HG03378 (cell line): ENCODE data around the gene GCN1.
"Not testable (repeated sequence)": the region's sequence is repeated elsewhere in the genome, so short reads cannot be mapped to it uniquely, and the experiment has no call there.

Experiments used
- ATAC-seq: cut with Tn5 transposase; IDR thresholded peaks from one replicate; pipeline ENCODE4 v1.9.1; 2021; ENCODE audit warnings: mild to moderate bottlenecking, moderate library complexity; ENCODE audit not compliant: unreplicated experiment

Gene GCN1, protein sequence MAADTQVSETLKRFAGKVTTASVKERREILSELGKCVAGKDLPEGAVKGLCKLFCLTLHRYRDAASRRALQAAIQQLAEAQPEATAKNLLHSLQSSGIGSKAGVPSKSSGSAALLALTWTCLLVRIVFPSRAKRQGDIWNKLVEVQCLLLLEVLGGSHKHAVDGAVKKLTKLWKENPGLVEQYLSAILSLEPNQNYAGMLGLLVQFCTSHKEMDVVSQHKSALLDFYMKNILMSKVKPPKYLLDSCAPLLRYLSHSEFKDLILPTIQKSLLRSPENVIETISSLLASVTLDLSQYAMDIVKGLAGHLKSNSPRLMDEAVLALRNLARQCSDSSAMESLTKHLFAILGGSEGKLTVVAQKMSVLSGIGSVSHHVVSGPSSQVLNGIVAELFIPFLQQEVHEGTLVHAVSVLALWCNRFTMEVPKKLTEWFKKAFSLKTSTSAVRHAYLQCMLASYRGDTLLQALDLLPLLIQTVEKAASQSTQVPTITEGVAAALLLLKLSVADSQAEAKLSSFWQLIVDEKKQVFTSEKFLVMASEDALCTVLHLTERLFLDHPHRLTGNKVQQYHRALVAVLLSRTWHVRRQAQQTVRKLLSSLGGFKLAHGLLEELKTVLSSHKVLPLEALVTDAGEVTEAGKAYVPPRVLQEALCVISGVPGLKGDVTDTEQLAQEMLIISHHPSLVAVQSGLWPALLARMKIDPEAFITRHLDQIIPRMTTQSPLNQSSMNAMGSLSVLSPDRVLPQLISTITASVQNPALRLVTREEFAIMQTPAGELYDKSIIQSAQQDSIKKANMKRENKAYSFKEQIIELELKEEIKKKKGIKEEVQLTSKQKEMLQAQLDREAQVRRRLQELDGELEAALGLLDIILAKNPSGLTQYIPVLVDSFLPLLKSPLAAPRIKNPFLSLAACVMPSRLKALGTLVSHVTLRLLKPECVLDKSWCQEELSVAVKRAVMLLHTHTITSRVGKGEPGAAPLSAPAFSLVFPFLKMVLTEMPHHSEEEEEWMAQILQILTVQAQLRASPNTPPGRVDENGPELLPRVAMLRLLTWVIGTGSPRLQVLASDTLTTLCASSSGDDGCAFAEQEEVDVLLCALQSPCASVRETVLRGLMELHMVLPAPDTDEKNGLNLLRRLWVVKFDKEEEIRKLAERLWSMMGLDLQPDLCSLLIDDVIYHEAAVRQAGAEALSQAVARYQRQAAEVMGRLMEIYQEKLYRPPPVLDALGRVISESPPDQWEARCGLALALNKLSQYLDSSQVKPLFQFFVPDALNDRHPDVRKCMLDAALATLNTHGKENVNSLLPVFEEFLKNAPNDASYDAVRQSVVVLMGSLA (N-terminal part only)

DNA sequence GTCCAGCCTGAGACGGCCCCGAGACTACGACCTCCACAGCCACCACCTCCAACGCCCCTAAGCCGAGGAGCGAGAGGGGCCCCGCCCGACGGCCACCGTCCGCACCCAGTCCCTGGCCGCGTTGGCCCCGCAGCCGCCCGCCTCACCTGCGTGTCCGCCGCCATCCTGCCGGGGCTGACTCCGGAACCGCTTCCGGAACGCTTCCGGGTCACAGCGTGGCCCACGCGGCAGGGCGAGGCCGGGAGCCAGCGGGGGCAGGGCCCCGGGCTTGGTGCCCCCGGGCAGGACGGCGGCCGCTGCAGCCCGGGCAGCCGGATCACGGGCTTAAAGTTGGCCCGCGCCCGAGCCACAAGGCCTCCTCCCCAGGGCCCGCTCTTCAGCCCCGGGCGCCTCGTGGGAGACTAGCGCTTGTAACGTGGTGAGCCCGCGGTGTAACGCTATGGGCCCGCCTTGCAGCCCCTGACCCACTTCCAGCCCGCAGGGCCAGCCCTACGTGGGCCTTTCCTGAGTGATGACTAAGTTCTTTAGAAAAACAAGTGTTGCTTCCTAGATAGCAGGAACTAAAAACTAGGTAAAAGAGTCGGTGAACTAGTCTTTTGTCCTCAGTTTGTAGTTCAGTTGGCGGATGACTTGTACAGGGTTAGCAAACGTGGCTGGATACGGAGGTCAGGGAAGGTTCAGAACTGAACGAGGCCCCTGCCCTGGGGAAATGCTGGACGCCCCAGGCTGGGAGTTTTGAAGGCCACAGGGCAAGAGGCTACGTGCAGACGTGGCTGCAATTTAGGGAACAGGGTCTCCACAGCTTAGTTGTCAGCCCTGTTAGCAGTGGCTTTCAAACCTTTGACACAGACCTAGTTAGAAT is at the start of gene GCN1:
GCN1 (minus strand) TSS at position 182 of the 862 bp plus-strand sequence; CDS start at position 164, 18 bp downstream.
- peak; percentile 38 for ATAC-seq

- ATAC-seq = no peak
Observed at GRCh38 chr12:120242971-120243699, 48.6 kb upstream of the GCN1 start.

- no peak for ATAC-seq
Observed at GRCh38 chr12:120242275-120242799, 47.8 kb upstream of the GCN1 start.

DNA sequence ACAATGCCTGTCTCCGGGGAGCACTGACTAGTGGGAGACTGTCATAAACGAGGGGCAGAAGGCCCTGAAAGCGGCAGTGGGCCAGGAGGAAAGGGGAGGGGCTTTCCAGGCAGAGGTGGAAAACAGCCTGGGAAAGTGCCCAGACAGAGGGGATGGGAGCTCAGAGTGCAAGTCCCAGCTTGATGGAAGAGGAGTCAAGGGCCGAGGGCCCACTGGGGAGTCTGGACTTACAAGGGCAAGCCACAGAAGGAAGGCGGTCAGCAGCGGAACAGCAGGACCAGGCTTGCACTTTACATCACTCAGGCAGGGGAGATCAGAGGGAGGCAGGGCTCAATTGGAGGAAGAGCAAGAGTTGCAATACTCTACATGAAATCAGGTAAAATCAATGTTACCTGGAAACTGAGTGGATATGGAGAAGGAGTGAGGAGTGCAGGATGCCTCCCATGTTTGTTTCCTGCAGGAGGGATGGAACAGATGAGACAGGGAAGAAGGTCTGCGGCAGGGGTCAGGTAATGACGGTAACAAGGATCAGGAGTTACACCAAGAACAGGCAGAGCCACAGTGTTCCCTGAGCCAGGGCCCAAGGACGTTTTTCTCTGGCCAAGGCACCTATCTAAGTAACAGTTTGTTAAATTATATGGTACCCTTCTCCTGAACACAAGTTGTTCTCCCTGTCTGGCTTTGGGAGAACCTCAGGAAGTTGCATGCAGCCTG is 47.2 kb upstream of the GCN1 start:
- no peak for ATAC-seq

DNA sequence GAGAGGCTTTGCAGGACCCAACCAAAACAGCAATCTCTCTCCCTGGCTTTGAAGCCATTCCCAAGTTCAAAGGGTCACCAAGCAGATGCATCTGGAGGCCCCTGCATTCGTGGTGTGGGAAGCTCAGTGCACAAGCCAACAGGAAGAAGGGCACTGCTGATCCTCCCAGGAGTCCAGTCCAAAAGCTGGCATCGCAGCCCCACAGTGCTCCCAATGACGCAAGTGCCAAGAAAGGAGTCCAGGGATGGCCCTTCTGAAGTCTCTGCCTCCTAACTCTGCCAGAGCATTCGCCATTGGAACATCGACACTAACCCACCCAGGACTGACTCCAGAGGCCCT is 45.9 kb upstream of the GCN1 start:
- ATAC-seq = no peak

DNA sequence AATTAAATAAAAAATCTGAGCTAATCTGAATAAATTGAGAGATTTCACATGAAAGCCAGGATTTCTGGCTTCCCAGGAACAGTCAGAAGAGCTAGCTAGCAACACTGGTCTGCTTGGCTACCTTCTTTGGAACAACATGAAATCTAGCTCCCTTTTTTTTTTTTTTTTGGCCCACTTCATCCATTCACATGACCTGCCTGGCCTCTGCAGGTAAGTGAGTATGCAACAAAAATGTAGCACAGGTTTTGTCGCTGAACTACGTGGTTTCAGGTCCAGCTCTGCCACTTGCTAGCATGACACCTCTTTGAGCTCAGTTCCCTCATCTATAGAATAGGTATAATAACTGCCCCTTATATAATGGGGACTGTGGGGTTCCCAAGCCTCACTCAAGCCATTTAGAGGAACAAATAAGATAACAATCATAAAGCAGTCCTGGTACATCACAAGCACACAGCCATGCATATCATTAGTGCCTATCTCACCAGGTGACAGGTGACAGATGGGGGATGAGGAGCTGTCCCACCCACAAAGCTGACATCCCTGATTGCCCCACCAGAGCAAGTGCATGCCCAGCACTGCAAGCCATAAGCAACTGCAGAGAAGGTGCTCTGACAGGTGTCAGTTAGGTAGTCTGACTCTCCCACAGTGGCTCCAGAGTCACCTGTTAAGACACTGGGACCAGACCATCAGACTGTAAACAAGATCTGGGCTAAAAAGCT is 45.4 kb upstream of the GCN1 start:
- ATAC-seq = no peak

DNA sequence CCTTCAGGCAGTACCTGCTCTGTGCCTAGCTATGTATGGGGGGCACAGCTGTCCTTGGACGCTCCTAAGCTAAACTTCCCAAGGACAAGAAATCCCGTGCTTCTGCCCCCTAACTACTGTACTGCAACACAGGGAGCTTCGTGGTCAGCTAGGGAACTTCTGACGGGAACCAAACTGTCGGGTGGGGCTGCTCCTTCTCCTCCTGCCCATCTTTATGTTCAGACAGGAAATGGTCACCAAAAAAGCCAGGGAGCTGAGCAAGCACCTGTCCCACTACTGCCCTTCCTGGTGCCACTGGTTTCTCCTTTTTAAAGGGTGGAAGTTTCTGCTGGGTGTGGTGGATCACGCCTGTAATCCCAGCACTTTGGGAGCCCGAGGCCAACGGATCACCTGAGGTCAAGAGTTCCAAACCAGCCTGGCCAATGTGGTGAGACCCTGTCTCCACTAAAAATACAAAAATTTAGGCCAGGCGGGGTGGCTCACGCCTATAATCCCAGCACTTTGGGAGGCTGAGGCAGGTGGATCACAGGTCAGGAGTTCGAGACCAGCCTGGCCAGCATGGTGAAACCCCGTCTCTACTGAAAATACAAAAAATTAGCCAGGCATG is 44.4 kb upstream of the GCN1 start:
- no peak for ATAC-seq

DNA sequence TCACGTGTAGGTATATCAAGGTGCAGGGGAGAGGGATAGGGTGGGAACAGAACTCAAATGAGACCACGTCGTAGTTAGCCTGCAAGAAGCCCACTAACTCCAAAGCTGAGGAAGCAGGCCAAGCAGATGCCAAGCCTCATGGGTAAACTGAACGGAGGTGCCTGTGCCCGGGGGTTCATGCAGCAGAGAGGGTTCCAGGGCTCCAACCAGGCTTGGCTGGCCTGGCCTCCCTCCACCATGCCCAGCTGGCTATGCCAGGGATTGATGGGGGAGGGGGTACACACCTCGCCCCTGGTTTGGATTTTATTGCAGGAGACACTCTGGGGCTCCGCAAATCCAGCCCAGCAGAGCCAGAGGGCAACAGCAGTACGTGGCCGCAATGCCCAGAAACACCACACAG is 43.7 kb upstream of the GCN1 start:
- ATAC-seq = no peak

GRCh38 chr12:120237360-120238171 is 43.1 kb upstream of the GCN1 start:
- ATAC-seq = no peak

- ATAC-seq = not testable (repeated sequence)
Observed at GRCh38 chr12:120236809-120237208, 42.3 kb upstream of the GCN1 start.

- no peak for ATAC-seq
Observed at GRCh38 chr12:120235369-120236323, 41.1 kb upstream of the GCN1 start.

GRCh38 chr12:120234643-120235368 is 40.3 kb upstream of the GCN1 start:
- ATAC-seq = no peak

- ATAC-seq = no peak
Observed at GRCh38 chr12:120231316-120232011, 36.9 kb upstream of the GCN1 start.

DNA sequence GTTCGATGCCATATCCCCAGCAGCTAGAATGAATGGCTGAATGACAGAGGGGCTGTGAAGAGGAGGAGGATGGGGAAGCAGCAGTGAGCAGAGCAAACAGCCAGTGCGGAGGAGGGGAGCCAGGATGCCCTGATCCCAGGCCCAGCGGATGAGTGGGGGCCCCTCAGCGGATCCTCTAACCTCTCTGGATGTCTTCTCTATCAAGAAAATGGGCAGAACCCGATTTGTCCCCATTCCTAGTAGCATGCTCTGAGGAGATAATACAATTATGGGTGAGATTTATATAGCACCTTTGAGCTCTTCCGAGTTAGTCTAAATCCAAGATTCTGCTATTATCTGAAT is 36.4 kb upstream of the GCN1 start:
- no peak for ATAC-seq
